CD4-positive, alpha-beta T cell treated with Interleukin-10 for 1 hour (primary cell): ENCODE results near the gene ZNF792.
"Not testable (repeated sequence)": the region's sequence is repeated elsewhere in the genome, so short reads cannot be mapped to it uniquely, and the experiment has no call there.

Experiments used
- DNase-seq: peaks from one replicate; pipeline ENCODE4 v3.0.0-alpha.2; 2020

The ZNF792 gene

DNA sequence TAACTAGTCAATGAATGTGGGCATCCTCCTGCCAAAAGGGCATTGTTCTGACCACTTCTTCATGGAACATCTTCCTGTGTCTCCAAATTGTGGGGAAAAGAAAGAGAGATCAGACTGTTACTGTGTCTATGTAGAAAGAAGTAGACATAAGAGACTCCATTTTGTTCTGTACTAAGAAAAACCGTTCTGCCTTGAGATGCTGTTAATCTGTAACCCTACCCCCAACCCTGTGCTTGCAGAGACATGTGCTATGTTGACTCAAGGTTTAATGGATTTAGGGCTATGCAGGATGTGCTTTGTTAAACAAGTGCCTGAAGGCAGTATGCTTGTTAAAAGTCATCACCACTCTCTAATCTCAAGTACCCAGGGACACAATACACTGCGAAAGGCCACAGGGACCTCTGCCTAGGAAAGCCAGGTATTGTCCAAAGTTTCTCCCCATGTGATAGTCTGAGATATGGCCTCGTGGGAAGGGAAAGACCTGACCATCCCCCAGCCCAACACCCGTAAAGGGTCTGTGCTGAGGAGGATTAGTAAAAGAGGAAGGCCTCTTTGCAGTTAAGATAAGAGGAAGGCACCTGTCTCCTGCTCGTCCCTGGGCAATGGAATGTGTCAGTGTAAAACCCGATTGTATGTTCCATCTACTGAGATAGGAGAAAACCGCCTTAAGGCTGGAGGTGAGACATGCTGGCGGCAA lies 43.8 kb downstream of the ZNF792 start:
- not testable (repeated sequence) for DNase-seq

DNA sequence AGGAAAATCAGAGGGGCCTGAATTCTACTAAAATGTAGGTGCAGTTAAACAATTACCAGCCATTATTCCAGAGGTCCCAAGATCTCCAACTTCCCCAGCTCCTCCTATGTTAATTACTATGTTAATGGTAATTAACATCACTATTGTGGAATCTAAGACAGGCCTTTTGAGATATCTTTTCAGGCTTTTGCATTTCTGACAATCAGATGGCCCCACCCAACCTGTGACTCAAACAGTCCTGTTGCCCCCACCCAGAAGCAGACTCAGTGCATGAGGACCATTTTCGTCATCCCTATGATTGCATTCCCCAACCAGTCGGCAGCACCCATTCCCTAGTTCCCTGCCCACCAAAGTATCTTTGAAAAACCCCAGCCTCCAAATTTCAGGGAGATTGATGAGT lies 45.8 kb downstream of the ZNF792 start:
- DNase-seq = no peak

DNA sequence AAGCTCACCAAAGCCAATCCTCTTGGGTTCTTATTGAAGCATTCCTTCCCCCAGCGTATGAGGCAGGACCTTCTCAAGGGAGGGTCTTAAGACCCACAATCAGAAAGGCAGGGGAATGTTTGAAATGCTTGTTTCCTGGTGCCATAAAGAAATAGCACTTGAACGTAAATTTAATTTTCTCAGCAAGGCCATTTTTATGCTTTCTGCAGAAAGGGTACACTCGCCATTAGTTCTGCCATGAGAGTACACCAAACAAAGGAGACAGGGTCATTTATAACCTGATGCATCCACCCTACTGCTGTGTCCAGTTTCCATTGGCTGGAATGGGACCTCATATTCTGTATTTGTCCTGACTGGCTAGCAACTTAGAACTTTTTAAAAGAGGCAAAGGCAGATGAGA lies 46.9 kb downstream of the ZNF792 start:
- not testable (repeated sequence) for DNase-seq

DNA sequence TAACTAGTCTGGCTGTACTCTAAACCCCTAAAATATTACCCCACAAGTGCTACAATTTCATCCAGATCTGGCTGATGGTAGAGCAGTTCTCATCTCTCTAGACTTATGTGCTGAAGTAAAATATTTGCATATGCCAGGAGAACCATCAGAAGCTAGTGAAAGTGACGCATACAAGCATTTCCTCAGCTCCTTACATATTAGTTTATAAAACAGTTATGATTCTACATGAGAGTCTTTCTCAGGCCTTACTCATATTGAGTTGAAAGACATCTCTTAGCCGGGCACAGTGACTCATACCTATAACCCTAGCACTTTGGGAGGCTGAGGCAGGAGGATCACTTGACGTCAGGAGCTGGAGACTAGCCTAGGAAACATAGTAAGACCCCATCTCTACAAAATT lies 53.3 kb downstream of the ZNF792 start:
- DNase-seq = no peak
